IMR-90 (cell line): ENCODE results near the gene ETS1. TPM values are rescaled to one million over a fixed set of nuclear protein-coding genes. Genes with fewer than 3 reads are reported as not detected.

Source experiments
- ATAC-seq: fragments of 200-7000 bp; cut with Tn5 transposase; 2 replicates; pipeline ENCODE4 v1.9.1; 2020; ENCODE audit warnings: low read depth, mild to moderate bottlenecking, moderate library complexity
- BruUV-seq: library from RNA; stranded (reverse); fragments of 400-500 nt; replicated peaks from 2 replicates; lab custom pipeline; 2021; lab: Mats Ljungman, UMichigan
- CTCF ChIA-PET: fragments of 300-600 bp; formaldehyde crosslinking; extraction: SDS; loops from one replicate; lab custom pipeline; 2021; ENCODE audit warnings: antibody characterized with exemption; lab: Yijun Ruan, JAX
- POLR2A ChIA-PET: fragments of 300-600 bp; sonication (Branson Sonifier 250); formaldehyde crosslinking; loops from one replicate; lab custom pipeline; 2022; ENCODE audit warnings: antibody characterized with exemption; ENCODE audit not compliant: unreplicated experiment; lab: Charles Lee
- DNase-seq: peaks from one replicate; pipeline ENCODE4 v3.0.0; 2013
- H2AFZ ChIP-seq: replicated peaks from 2 replicates; pipeline ENCODE3; 2013; ENCODE audit warnings: low read length, mild to moderate bottlenecking; ENCODE audit not compliant: poor library complexity
- H2AK5ac ChIP-seq: 2 replicates; pipeline ENCODE4 v1.6.1; 2013; ENCODE audit warnings: low read depth, low read length, inconsistent platforms
- H2AK9ac ChIP-seq: replicated peaks from 2 replicates; pipeline ENCODE3; 2013; ENCODE audit warnings: mild to moderate bottlenecking, low read depth, low read length, moderate library complexity; ENCODE audit not compliant: poor library complexity
- H2BK120ac ChIP-seq: 2 replicates; pipeline ENCODE4 v1.6.1; 2013; ENCODE audit warnings: low read depth, low read length, inconsistent platforms
- H2BK15ac ChIP-seq: 3 replicates; pipeline ENCODE4 v1.6.1; 2013; ENCODE audit warnings: low read depth, low read length, inconsistent platforms
- H2BK20ac ChIP-seq: 2 replicates; pipeline ENCODE4 v1.6.1; 2013; ENCODE audit warnings: low read depth, mild to moderate bottlenecking, inconsistent platforms, low read length, moderate library complexity
- H2BK5ac ChIP-seq: 2 replicates; pipeline ENCODE4 v1.6.1; 2013; ENCODE audit warnings: mild to moderate bottlenecking, low read depth, low read length, inconsistent platforms; ENCODE audit not compliant: poor library complexity, severe bottlenecking
- H3K14ac ChIP-seq: replicated peaks from 2 replicates; pipeline ENCODE4 v1.6.1; 2013; ENCODE audit warnings: low read depth, low read length, inconsistent platforms
- H3K18ac ChIP-seq: 2 replicates; pipeline ENCODE4 v1.6.1; 2013; ENCODE audit warnings: low read depth, low read length, control low read depth
- H3K23ac ChIP-seq: 2 replicates; pipeline ENCODE4 v1.6.1; 2013; ENCODE audit warnings: low read depth, low read length, inconsistent platforms
- H3K27ac ChIP-seq: 2 replicates; pipeline ENCODE4 v1.5.1; 2013; ENCODE audit warnings: mild to moderate bottlenecking, control low read depth, low read length; ENCODE audit not compliant: insufficient read depth
- H3K27me3 ChIP-seq: 2 replicates; pipeline ENCODE4 v1.6.1; 2013; ENCODE audit warnings: low read length; ENCODE audit not compliant: control insufficient read depth, insufficient read depth
- H3K36me3 ChIP-seq: 2 replicates; pipeline ENCODE4 v1.6.1; 2013; ENCODE audit warnings: low read length, mixed read lengths; ENCODE audit not compliant: control insufficient read depth, insufficient read depth
- H3K4ac ChIP-seq: 2 replicates; pipeline ENCODE4 v1.6.1; 2013; ENCODE audit warnings: low read depth, low read length, inconsistent platforms
- H3K4me1 ChIP-seq: 2 replicates; pipeline ENCODE4 v1.6.1; 2013; ENCODE audit warnings: low read length, mixed read lengths; ENCODE audit not compliant: control insufficient read depth, insufficient read depth
- H3K4me2 ChIP-seq: 2 replicates; pipeline ENCODE4 v1.6.1; 2013; ENCODE audit warnings: low read depth, mild to moderate bottlenecking, control low read depth, low read length, moderate library complexity
- H3K4me3 ChIP-seq: 2 replicates; pipeline ENCODE4 v1.5.1; 2013; ENCODE audit warnings: low read depth, mild to moderate bottlenecking, control low read depth, low read length, moderate library complexity; ENCODE audit not compliant: insufficient read depth
- H3K56ac ChIP-seq: 2 replicates; pipeline ENCODE4 v1.6.1; 2013; ENCODE audit warnings: low read length, inconsistent platforms; ENCODE audit not compliant: insufficient read depth; ENCODE audit errors: extremely low read depth
- H3K79me1 ChIP-seq, 2 experiments: 2 replicates each; pipeline ENCODE4 v1.6.1; 2013; ENCODE audit warnings: low read length in 2 of 2, inconsistent platforms in 1 of 2, low read depth in 1 of 2
- H3K9ac ChIP-seq: 2 replicates; pipeline ENCODE4 v1.6.1; 2013; ENCODE audit warnings: low read depth, low read length, control low read depth
- H3K9me1 ChIP-seq: 2 replicates; pipeline ENCODE4 v1.6.1; 2013; ENCODE audit warnings: low read length, inconsistent platforms; ENCODE audit not compliant: insufficient read depth
- H3K9me3 ChIP-seq: 2 replicates; pipeline ENCODE4 v1.6.1; 2013; ENCODE audit warnings: low read length; ENCODE audit not compliant: control insufficient read depth, insufficient read depth
- H4K20me1 ChIP-seq: 2 replicates; pipeline ENCODE4 v1.6.1; 2013; ENCODE audit warnings: low read length, inconsistent platforms; ENCODE audit not compliant: insufficient read depth
- H4K5ac ChIP-seq: 2 replicates; pipeline ENCODE4 v1.6.1; 2013; ENCODE audit warnings: mild to moderate bottlenecking, low read depth, low read length, control low read depth
- H4K8ac ChIP-seq, 2 experiments: 2 replicates each; pipeline ENCODE4 v1.6.1; 2013; ENCODE audit warnings: low read depth in 2 of 2, low read length in 2 of 2, control low read depth in 1 of 2, inconsistent platforms in 1 of 2
- H4K91ac ChIP-seq: 2 replicates; pipeline ENCODE4 v1.6.1; 2013; ENCODE audit warnings: low read depth, low read length, inconsistent platforms; ENCODE audit not compliant: insufficient read depth
- BHLHE40 ChIP-seq: fragments of 150-350 bp; IDR thresholded peaks from 2 replicates; pipeline ENCODE4 v1.6.1; 2016; ENCODE audit warnings: mild to moderate bottlenecking, low read depth, low read length
- CEBPB ChIP-seq: IDR thresholded peaks from 2 replicates; pipeline ENCODE4 v1.6.1; 2012; ENCODE audit warnings: low read depth, low read length, improper control_type of control experiment
- CHD1 ChIP-seq: IDR thresholded peaks from 2 replicates; pipeline ENCODE4 v1.6.1; 2012; ENCODE audit warnings: low read depth, low read length, improper control_type of control experiment
- ELK1 ChIP-seq: fragments of 150-350 bp; IDR thresholded peaks from 2 replicates; pipeline ENCODE4 v1.6.1; 2016; ENCODE audit warnings: low read depth, mild to moderate bottlenecking, low read length, moderate library complexity, borderline replicate concordance
- MAFK ChIP-seq: IDR thresholded peaks from 2 replicates; pipeline ENCODE4 v1.6.1; 2012; ENCODE audit warnings: low read depth, low read length, improper control_type of control experiment
- MAZ ChIP-seq: IDR thresholded peaks from 2 replicates; pipeline ENCODE4 v1.6.1; 2012; ENCODE audit warnings: low read depth, mild to moderate bottlenecking, low read length, improper control_type of control experiment, moderate library complexity, borderline replicate concordance
- MXI1 ChIP-seq: IDR thresholded peaks from 2 replicates; pipeline ENCODE4 v1.6.1; 2012; ENCODE audit warnings: low read depth, mild to moderate bottlenecking, low read length, moderate library complexity, borderline replicate concordance
- NFE2L2 ChIP-seq: fragments of 150-350 bp; IDR thresholded peaks from 2 replicates; pipeline ENCODE4 v1.6.1; 2016; ENCODE audit warnings: low read depth, mild to moderate bottlenecking, low read length
- POLR2A ChIP-seq: IDR thresholded peaks from 2 replicates; pipeline ENCODE4 v1.6.1; 2012; ENCODE audit warnings: mild to moderate bottlenecking, low read depth, low read length
- RAD21 ChIP-seq: IDR thresholded peaks from 2 replicates; pipeline ENCODE4 v1.6.1; 2012; ENCODE audit warnings: low read length, improper control_type of control experiment
- RCOR1 ChIP-seq: IDR thresholded peaks from 2 replicates; pipeline ENCODE4 v1.6.1; 2012; ENCODE audit warnings: mild to moderate bottlenecking, low read length, improper control_type of control experiment; ENCODE audit not compliant: insufficient replicate concordance
- RFX5 ChIP-seq: IDR thresholded peaks from 2 replicates; pipeline ENCODE4 v1.8.0; 2012; ENCODE audit warnings: low read depth, mild to moderate bottlenecking, low read length, moderate library complexity
- SMC3 ChIP-seq: fragments of 150-350 bp; IDR thresholded peaks from 2 replicates; pipeline ENCODE4 v1.6.1; 2016; ENCODE audit warnings: low read depth, mild to moderate bottlenecking, antibody characterized with exemption, low read length, moderate library complexity
- WGBS, 2 experiments: methylation state at CpG; one replicate each; pipeline versions ENCODE4 v1.1.5 to v1.1.7; 2013; ENCODE audit warnings: missing lambda C conversion rate in 2 of 2; ENCODE audit not compliant: insufficient read length in 1 of 2; ENCODE audit errors: extremely low coverage in 2 of 2; 5-methylcytosine and 5-hydroxymethylcytosine counted together
- dilution Hi-C: fragments of 300-500 bp; cut with HindIII; formaldehyde crosslinking; loops from one replicate; pipeline ENCODE4 v1.14.3; 2018; ENCODE audit warnings: low sequenced_read_pairs; ENCODE audit not compliant: unreplicated experiment
- in situ Hi-C: fragments of 300-500 bp; cut with MboI; formaldehyde crosslinking; loops from 3 replicates; pipeline ENCODE4 v1.14.3; 2019; ENCODE audit warnings: low sequenced_read_pairs, inconsistent platforms, mixed read lengths
- intact Hi-C: fragments of 100-400 bp; cut with micrococcal nuclease; formaldehyde crosslinking; loops from 2 replicates; pipeline ENCODE4 v1.10.0; 2022
- polyA plus RNA-seq, 3 experiments: library from polyadenylated mRNA; depleted of rRNA; stranded (reverse); fragments of >200 nt; gene quantifications; 2 replicates each; pipeline ENCODE4 v1.2.3, GENCODE V29; 2012; ENCODE audit warnings: low replicate concordance in 1 of 3
- total RNA-seq: library from RNA; depleted of rRNA; stranded (reverse); fragments of >200 nt; gene quantifications from 2 replicates; pipeline ENCODE4 v1.2.3, GENCODE V29; 2012
- TF ChIP-seq, protein P1 (sequence below): fragments of 150-350 bp; IDR thresholded peaks from 2 replicates; pipeline ENCODE4 v1.6.1; 2017; ENCODE audit warnings: mild to moderate bottlenecking, antibody characterized with exemption, low read length, low read depth
- TF ChIP-seq, protein P2 (sequence below): conservative IDR thresholded peaks from 2 replicates; pipeline ENCODE4 v1.5.1; 2012; ENCODE audit warnings: mild to moderate bottlenecking, low read depth, low read length, improper control_type of control experiment

The ETS1 gene
- total and polyA plus RNA-seq, 2 of the 4 experiments (the other 2 are of a cell fraction): 41.2 to 56.3 TPM

GRCh38 chr11:128532572-128533091, 54.7 kb downstream of the ETS1 start:
- no peak overlapping the region for H3K4me3 ChIP-seq
- ATAC-seq (no peak), DNase-seq (no peak)
- H4K8ac ChIP-seq: no peak overlapping the region
- no peak overlapping the region for H2AFZ ChIP-seq
- H3K4me2 ChIP-seq: no peak overlapping the region
- ChIA-PET CTCF (no interaction called here), POLR2A (interaction anchor here (0.5 kb wide), 1 partner anchor 153 kb away, joined by 14 read pairs; no protein-coding TSS in a partner anchor)
- no peak overlapping the region; the same call in 1 of the 2 replicates for H4K91ac ChIP-seq
- H3K27me3 ChIP-seq: 0 out of 2 replicates have a peak, but pooled peaks cover 2% of the 10 kb centered on the region
- no TSS peak for BruUV-seq
- no peak overlapping the region for H3K56ac ChIP-seq
- H3K36me3 ChIP-seq: no peaks in the 10 kb centered on the region
- no peak overlapping the region for H2BK120ac ChIP-seq
- TF ChIP-seq MXI1 (no peak), RCOR1 (no peak), NFE2L2 (no peak), SMC3 (no peak), ELK1 (no peak), CHD1 (no peak), POLR2A (no peak), BHLHE40 (no peak), RFX5 (no peak), MAFK (no peak), RAD21 (no peak), CEBPB (no peak), MAZ (no peak)
- TF ChIP-seq, protein P1, sequence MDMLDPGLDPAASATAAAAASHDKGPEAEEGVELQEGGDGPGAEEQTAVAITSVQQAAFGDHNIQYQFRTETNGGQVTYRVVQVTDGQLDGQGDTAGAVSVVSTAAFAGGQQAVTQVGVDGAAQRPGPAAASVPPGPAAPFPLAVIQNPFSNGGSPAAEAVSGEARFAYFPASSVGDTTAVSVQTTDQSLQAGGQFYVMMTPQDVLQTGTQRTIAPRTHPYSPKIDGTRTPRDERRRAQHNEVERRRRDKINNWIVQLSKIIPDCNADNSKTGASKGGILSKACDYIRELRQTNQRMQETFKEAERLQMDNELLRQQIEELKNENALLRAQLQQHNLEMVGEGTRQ: no peak
- TF ChIP-seq, protein P2, sequence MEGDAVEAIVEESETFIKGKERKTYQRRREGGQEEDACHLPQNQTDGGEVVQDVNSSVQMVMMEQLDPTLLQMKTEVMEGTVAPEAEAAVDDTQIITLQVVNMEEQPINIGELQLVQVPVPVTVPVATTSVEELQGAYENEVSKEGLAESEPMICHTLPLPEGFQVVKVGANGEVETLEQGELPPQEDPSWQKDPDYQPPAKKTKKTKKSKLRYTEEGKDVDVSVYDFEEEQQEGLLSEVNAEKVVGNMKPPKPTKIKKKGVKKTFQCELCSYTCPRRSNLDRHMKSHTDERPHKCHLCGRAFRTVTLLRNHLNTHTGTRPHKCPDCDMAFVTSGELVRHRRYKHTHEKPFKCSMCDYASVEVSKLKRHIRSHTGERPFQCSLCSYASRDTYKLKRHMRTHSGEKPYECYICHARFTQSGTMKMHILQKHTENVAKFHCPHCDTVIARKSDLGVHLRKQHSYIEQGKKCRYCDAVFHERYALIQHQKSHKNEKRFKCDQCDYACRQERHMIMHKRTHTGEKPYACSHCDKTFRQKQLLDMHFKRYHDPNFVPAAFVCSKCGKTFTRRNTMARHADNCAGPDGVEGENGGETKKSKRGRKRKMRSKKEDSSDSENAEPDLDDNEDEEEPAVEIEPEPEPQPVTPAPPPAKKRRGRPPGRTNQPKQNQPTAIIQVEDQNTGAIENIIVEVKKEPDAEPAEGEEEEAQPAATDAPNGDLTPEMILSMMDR: no peak
- WGBS, 2 experiments: no CpG with 5 or more reads among the region's 6 CpGs
- H2AK5ac ChIP-seq: no peak overlapping the region
- dilution Hi-C loops (no loop called here), in situ Hi-C loops (no loop called here), intact Hi-C loops (no loop called here)
- no peak overlapping the region for H3K14ac ChIP-seq
- H3K23ac ChIP-seq: no peak overlapping the region
- peaks cover 4% of the 10 kb centered on the region; the same call in 1 of the 2 replicates for H3K9me1 ChIP-seq
- no peaks in the 10 kb centered on the region for H3K9me3 ChIP-seq
- H3K79me1 ChIP-seq: no peaks in the 10 kb centered on the region
- H2AK9ac ChIP-seq: no peak overlapping the region
- H2BK15ac ChIP-seq: no peak overlapping the region
- H4K5ac ChIP-seq: no peak overlapping the region
- H3K4ac ChIP-seq: no peak overlapping the region
- H3K27ac ChIP-seq: no peak overlapping the region
- H2BK20ac ChIP-seq: no peak overlapping the region
- no peak overlapping the region for H3K9ac ChIP-seq
- no peak overlapping the region for H2BK5ac ChIP-seq
- no peaks in the 10 kb centered on the region for H4K20me1 ChIP-seq
- H3K18ac ChIP-seq: no peak overlapping the region
- H3K4me1 ChIP-seq: peaks cover 8% of the 10 kb centered on the region
